ENCODE data around the gene FANCL.
"Not testable (repeated sequence)": the region's sequence is repeated elsewhere in the genome, so short reads cannot be mapped to it uniquely, and the experiment has no call there.

The FANCL gene

DNA sequence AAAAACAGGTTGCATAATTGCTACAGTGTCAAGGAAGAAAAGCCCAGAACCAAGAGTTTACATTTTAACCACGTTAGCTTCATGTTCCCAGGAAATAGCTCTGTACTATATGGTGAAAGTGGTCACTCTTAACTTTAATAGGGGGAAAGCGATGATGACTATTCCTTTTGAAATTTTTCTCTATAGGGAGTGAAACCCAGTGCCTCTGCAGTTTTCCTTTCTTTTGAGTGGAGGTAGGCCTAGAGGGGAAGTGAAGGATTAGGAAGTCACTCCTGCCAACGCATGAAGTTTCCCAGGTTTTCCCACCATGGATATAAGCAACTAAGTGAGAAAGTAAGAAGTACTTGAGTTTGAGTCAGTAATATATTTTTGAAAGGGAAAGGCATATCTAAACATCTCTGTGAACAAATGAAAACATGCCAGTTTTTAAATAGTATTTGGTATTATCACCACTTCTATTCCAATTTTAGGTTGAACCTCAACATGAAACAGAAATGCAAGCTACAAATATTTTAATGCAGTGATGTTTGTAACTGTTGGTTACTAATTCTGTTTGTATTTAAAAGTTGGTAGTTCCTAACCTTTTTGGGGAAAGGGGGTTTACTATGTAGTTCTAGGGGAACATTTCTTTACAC lies 102.6 kb downstream of the FANCL start:
- no peak for DNase-seq

DNA sequence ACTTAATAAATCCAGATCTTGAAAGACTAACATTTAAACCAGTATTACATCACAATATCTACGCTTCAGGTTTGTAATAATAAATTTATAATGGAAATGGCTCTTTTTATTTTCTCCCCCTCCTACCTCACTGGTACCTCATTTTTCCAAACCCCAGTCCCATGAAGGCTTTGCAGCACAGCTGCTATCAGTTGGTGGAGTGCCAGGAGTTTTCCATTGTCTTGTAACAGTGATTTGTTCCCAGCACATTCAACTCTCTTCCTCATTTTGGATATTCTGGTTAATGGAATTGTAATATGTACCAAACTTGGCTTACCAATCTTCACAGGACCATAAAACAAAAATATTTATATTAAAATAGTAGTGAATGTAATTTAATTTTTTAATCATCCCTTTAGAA lies 103.3 kb downstream of the FANCL start:
- DNase-seq, result no peak

DNA sequence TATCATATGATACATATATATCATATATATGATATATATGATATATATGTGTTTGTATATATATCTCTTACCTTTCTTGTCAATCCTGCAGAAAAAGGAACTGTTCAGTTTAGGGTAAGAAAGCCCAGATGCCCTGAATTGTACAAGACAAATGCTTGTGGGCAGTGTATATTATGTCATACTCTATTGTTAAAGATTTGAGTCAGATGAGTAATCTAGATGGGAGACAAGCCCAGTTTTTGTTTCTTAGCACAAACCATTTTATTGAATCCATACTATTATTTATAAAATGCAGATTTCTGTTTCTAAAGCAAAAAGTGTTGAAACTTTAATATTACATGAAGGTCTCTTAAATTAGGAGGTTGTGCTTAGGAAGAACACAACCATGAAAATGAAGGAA lies 103.9 kb downstream of the FANCL start:
- peak; percentile 37 for DNase-seq

DNA sequence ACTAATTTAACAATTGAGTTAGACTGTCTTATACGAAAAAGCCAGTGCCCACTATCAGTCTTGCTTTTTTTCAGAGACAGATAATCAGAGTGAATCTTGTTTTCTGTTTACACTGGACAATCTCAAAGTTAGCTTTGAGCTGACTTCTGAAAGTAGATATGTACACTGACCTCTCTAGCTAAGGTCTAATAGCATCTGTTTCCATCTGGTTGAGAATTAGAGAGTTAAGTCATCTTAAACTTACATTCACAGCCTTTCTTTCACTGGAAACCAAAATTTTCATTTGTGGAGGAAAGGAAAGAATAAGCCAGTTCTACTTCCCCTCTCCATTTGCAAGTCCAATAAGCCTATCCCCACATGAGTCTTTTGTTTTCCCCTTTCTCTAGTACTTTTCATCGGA lies 105.3 kb downstream of the FANCL start:
- no peak for DNase-seq

DNA sequence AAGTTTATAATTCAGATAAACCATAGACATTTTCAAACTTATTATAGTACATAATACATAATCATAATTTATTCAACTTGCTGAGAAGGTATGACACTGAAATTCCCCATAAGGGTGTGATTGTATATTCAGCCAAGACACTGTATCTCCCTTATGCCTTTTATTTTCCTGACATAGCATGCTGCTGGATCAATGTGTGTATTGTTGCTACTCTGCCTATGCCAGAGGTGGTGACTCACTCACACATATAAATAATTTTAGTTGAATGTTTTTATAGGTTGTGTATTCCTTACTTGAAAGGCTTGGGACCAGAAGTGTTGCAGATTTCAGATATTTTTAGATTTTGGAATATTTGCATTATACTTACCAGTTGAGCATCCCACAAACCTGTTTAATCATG lies 107.7 kb downstream of the FANCL start:
- no peak for DNase-seq

DNA sequence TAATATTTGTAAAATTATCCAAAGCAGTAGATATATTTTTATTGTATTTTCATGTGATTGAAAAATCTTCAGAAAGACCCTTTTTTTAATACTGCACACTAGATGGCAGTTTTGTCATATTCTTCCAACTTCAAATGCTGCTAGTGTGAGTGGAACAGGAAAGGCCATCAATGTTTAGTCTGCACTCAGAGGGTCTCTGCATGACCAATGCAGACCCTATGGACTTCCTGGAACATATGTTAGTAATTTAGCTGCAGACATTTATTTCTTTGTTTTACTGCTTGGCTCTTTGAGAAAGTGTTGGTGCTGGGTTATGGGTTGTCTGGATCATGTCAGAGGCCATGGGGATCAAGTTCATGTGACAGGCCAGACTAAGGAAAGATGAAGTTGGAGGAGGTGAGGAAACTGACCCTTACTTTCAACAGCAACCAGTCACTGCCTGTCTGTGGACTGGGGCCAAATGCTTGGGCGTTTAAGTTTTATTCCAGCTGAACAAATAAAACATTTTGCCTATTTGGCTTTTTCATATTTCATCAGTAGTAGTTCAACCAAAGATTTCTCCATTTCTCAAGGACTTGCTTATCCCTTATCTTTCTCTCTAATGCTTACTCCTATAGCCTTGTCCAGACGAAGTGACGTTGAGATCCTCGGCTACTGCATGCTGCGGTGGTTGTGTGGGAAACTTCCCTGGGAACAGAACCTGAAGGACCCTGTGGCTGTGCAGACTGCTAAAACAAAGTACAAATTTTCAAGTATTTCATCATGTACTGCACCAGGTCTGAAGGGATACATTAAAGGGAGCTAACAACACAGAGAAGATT lies 109.7 kb downstream of the FANCL start:
- no peak for DNase-seq

DNA sequence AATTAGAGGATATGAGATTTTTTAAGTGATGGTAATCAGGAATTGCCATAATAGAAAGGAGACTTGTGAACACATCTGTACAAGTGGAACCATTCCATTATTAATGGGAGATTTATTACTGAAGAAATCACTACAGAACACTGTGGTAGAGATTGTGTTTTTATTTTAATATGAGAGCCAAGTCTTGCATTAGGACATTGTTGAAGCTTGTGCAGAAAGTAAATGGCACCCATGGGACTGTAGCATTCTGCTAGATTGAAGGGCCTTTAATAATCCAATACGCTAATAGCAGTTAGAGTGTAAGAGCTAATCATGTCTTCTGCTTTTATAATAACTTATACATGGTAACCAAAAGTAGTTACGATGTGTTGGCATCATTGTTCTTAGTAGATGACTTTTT lies 110.9 kb downstream of the FANCL start:
- DNase-seq, result no peak

DNA sequence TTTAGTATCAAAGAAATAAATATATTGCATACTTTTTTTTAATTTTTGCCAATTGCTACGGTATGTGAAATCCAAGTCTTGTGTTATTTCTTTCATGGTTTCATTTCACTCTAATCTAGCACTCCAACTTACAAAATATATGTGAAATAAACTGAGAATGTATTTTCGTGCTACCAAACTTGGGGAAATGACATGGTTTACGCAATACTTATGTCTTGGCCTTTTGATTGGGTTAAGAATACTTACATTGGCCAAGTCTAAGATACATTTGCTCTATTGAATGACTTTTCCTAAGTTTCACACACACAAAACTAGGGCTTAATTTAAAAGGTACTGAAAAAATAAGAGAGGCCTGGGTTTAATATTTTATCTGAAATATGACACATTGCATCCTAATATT lies 114.0 kb downstream of the FANCL start:
- no peak for DNase-seq

DNA sequence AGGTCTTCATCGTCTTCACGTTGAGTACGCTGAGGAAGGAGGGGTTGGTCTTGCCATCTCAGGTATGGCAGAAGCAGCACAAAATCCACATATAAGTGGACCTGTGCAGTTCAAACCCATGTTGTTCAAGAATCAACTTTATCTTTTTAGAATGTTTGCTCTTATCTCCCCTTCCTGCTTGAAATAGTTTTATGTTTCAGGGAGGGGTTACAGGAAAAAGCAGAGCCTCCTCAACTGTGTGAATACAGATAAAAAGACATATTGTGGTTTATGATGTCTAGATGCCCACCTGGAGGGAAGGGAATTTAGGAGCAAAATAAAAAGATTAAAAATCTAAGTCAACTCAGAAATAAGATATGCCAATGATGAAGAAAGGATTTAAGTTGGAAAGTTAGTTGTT lies 118.6 kb downstream of the FANCL start:
- DNase-seq, result no peak

DNA sequence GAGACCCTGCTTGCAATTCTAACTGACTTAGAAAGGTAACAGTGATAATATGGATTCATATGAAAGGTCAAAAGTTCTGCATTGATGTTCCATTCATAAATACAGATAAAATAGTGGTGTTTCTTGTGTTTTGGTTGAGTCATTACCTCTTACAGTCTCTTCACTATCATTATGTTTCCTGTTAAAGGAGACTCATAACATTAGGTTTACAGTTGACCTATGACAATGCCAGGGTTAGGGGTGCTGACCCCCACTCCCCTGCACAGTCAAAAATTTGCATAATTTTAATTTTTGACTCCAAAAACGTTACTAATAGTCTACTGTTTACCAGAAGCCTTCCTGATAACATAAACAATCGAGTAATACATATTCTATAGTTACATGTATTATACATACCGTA lies 119.1 kb downstream of the FANCL start:
- DNase-seq, result no peak

DNA sequence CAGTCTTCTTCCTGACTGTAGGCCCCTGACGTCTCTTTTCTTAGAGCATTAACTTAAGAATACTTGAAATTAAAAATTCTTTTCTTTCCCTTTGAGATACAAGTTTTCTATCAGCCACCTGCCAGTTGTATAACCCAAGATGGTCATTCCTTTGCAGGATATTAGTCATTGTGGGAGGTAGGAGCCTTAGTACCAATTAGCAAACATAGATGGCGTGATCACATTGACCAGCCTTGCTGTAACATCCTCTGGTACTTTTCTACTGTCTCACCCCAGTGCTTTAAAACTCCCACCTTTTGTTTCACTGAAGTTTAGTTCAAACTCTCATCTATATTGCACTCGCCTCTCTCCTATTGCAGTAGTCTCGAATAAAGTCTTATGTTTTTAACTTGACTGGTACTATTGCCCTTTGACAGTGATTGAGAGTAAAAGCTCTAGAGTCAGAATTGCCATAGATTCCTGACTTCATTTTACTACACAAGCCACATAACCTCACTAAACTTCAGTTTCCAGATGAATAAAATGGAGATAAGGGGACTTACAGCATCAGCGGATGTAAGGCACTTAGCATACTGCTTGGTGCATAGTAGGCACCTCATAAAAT lies 120.4 kb downstream of the FANCL start:
- no peak for DNase-seq

DNA sequence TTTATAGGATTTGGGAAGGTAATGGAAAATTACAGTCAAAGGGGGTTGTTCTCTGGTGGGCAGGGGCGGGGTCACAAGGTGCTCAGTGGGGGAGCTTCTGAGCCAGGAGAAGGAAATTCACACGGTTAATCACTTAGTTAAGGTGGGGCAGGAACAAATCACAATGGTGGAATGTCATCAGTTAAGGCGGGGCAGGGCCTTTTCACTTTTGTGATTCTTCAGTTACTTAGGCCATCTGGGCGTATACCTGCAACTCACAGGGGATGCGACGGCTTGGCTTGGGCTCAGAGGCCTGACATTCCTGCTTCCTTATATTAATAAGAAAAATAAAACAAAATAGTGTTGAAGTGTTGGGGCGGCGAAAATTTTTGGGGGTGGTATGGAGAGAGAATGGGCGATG lies 127.6 kb downstream of the FANCL start:
- DNase-seq, result not testable (repeated sequence)

DNA sequence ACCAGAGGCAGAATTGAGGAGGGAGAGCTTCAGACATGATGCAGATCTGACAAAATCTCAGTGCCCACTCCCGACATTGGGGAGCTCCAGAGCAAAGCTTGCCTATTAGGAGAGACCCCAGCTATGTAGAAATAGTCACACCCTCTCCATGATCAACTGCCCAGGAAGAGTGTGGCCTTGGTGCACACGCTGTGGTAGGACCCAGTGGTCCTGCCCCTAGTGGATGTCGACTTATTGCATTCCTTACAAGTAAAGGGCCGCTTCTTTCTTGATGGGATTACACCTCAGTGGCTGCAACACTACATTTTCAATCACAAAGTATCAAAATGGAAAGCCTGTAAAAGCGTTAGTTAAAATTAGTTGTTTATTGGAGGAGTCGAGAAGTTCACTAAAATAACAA lies 130.4 kb downstream of the FANCL start:
- no peak for DNase-seq

DNA sequence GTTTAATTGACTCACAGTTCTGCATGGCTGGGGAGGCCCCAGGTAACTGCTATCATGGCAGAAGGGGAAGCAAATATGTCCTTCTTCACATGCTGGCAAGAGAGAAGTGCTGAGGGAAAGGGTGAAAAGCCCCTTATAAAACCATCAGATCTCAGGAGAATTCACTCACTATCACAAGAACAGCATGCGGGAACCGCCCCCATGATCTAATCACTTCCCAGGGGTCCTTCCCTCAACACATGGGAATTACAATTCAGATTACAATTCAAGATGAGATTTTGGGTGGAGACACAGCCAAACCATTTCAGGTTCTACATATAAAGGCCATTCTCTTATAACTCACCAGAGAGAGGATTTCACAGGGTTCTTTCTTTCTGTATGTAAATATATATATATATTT lies 131.6 kb downstream of the FANCL start:
- DNase-seq, result no peak
